ENCODE data around the gene KCNN1. TPM values are rescaled to one million over a fixed set of nuclear protein-coding genes. Genes with fewer than 3 reads are reported as not detected.

KCNN1 gene
- total and polyA plus RNA-seq, 2 of the 13 experiments (the other 11 are each of a cell fraction or from before 2014, with no cell fraction given), result 0.04 TPM; not detected in 1

DNA sequence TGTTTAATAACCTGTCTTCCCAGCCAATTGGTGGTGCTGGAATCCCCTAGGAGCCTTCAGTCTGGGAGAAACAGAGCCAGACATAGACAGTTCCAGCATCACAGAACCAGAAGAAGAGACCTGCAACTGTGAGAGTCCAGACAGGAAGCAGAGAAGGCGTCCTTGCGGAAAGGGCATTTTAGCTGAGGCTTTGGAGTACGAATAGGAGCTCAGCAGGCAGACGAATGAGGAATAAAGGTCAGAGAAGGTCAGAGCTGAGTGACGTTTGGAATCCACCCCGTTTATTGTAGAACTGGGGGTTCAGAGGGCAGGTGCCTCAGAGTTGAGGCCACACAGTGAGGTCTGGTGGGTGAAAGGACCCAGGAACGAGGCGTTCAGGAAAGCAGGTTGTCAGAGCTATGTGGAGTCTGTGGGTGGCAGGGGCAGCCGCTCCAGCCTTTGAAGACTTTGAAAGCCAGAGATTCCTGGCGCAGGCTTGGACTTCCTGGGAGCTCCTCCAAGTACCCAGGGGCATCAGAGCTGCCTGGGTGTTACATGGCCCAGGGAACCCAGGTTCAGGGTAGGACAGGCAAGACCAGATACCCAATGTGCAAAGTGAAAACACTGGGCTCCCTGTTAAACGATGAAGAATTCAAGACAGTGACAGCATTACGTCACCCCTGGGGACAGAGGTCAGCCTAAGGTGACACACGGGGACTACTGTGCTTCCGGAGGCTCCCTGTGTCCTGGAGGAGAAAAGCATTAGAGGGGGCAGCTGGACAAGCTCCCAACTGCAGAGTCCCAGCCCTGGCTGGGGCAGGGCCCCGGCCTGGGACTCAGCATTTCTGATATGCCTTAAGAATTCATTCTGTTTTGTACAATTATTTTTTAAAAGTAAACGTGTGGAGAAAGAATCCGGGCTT lies 46.6 kb downstream of the KCNN1 start (continued):
- TF ChIP-seq, protein P1, sequence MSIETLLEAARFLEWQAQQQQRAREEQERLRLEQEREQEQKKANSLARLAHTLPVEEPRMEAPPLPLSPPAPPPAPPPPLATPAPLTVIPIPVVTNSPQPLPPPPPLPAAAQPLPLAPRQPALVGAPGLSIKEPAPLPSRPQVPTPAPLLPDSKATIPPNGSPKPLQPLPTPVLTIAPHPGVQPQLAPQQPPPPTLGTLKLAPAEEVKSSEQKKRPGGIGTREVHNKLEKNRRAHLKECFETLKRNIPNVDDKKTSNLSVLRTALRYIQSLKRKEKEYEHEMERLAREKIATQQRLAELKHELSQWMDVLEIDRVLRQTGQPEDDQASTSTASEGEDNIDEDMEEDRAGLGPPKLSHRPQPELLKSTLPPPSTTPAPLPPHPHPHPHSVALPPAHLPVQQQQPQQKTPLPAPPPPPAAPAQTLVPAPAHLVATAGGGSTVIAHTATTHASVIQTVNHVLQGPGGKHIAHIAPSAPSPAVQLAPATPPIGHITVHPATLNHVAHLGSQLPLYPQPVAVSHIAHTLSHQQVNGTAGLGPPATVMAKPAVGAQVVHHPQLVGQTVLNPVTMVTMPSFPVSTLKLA (IDR thresholded peaks at IDR 0.05), result no peak
- TF ChIP-seq TRIM22 (IDR thresholded peaks at IDR 0.05) (no peak), MXD4 (CRISPR knock-in tag; IDR thresholded peaks at IDR 0.05) (no peak), ZNF83 (CRISPR knock-in tag; IDR thresholded peaks at IDR 0.05; ENCODE audit: borderline replicate concordance) (no peak), KDM2A (CRISPR knock-in tag; IDR thresholded peaks at IDR 0.05; ENCODE audit: borderline replicate concordance, low read depth) (peak; percentile 79; the same call in 1 of the 2 replicates), ZNF24 (IDR thresholded peaks at IDR 0.05) (no peak), SMAD3 (CRISPR knock-in tag; IDR thresholded peaks at IDR 0.05) (peak; percentile 92; the same call in 1 of the 2 replicates), ZNF850 (CRISPR knock-in tag; conservative IDR thresholded peaks at IDR 0.05) (no peak)
- TF ChIP-seq, protein P2, sequence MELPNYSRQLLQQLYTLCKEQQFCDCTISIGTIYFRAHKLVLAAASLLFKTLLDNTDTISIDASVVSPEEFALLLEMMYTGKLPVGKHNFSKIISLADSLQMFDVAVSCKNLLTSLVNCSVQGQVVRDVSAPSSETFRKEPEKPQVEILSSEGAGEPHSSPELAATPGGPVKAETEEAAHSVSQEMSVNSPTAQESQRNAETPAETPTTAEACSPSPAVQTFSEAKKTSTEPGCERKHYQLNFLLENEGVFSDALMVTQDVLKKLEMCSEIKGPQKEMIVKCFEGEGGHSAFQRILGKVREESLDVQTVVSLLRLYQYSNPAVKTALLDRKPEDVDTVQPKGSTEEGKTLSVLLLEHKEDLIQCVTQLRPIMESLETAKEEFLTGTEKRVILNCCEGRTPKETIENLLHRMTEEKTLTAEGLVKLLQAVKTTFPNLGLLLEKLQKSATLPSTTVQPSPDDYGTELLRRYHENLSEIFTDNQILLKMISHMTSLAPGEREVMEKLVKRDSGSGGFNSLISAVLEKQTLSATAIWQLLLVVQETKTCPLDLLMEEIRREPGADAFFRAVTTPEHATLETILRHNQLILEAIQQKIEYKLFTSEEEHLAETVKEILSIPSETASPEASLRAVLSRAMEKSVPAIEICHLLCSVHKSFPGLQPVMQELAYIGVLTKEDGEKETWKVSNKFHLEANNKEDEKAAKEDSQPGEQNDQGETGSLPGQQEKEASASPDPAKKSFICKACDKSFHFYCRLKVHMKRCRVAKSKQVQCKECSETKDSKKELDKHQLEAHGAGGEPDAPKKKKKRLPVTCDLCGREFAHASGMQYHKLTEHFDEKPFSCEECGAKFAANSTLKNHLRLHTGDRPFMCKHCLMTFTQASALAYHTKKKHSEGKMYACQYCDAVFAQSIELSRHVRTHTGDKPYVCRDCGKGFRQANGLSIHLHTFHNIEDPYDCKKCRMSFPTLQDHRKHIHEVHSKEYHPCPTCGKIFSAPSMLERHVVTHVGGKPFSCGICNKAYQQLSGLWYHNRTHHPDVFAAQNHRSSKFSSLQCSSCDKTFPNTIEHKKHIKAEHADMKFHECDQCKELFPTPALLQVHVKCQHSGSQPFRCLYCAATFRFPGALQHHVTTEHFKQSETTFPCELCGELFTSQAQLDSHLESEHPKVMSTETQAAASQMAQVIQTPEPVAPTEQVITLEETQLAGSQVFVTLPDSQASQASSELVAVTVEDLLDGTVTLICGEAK (IDR thresholded peaks at IDR 0.05), result no peak
- TF ChIP-seq, protein P2 (CRISPR knock-in tag; IDR thresholded peaks at IDR 0.05), result no peak
- TF ChIP-seq, protein P3, sequence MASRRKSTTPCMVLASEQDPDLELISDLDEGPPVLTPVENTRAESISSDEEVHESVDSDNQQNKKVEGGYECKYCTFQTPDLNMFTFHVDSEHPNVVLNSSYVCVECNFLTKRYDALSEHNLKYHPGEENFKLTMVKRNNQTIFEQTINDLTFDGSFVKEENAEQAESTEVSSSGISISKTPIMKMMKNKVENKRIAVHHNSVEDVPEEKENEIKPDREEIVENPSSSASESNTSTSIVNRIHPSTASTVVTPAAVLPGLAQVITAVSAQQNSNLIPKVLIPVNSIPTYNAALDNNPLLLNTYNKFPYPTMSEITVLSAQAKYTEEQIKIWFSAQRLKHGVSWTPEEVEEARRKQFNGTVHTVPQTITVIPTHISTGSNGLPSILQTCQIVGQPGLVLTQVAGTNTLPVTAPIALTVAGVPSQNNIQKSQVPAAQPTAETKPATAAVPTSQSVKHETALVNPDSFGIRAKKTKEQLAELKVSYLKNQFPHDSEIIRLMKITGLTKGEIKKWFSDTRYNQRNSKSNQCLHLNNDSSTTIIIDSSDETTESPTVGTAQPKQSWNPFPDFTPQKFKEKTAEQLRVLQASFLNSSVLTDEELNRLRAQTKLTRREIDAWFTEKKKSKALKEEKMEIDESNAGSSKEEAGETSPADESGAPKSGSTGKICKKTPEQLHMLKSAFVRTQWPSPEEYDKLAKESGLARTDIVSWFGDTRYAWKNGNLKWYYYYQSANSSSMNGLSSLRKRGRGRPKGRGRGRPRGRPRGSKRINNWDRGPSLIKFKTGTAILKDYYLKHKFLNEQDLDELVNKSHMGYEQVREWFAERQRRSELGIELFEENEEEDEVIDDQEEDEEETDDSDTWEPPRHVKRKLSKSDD (CRISPR knock-in tag; IDR thresholded peaks at IDR 0.05; ENCODE audit: low read depth), result no peak
